GM12878 (cell line): ENCODE data around the gene DIS3L2. TPM values are rescaled to one million over a fixed set of nuclear protein-coding genes. Genes with fewer than 3 reads are reported as not detected.

Experiments
- ATAC-seq: fragments of 200-7000 bp; cut with Tn5 transposase; 3 replicates; pipeline ENCODE4 v1.9.1; 2020; ENCODE audit warnings: mild to moderate bottlenecking, moderate library complexity
- BruUV-seq: library from RNA; stranded (reverse); fragments of 400-500 nt; replicated peaks from 2 replicates; lab custom pipeline; 2021; lab: Mats Ljungman, UMichigan
- CTCF ChIA-PET: fragments of 300-600 bp; sonication (Branson Sonifier 250); formaldehyde crosslinking; extraction: SDS; loops from one replicate; lab custom pipeline; 2021; ENCODE audit warnings: inconsistent platforms; lab: Yijun Ruan, JAX
- POLR2A ChIA-PET: fragments of 350-600 bp; formaldehyde crosslinking; extraction: SDS; loops from one replicate; lab custom pipeline; 2021; ENCODE audit warnings: inconsistent platforms; lab: Charles Lee
- RAD21 ChIA-PET: fragments of 300-600 bp; sonication (Branson Sonifier 250); formaldehyde crosslinking; loops from one replicate; lab custom pipeline; 2023; ENCODE audit warnings: antibody characterized with exemption; ENCODE audit not compliant: unreplicated experiment; lab: Charles Lee
- SMC1A ChIA-PET: fragments of 300-600 bp; sonication (Branson Sonifier 250); formaldehyde crosslinking; loops from one replicate; lab custom pipeline; 2023; ENCODE audit not compliant: unreplicated experiment, uncharacterized antibody; lab: Charles Lee
- DNase-seq: peaks from one replicate; pipeline ENCODE4 v3.0.0-alpha.2; 2011; ENCODE audit warnings: low read depth, low spot score
- FAIRE-seq: peaks from 3 replicates; lab custom pipeline; 2011; peaks lifted over from hg19 to GRCh38; lab: Jason Lieb, UNC
- H2AFZ ChIP-seq: 2 replicates; pipeline ENCODE4 v1.6.0; 2011; ENCODE audit warnings: low read depth, low read length, control low read depth; ENCODE audit not compliant: control insufficient read depth
- H3K27ac ChIP-seq: 2 replicates; pipeline ENCODE4 v1.5.1; 2011; ENCODE audit warnings: control low read depth; ENCODE audit not compliant: control insufficient read depth, insufficient read depth
- H3K27me3 ChIP-seq, 2 experiments: replicated peaks in 1 of 2; 2 replicates each; pipeline versions ENCODE4 v1.6.0 to v1.6.1; 2011; ENCODE audit warnings: low read length in 1 of 2; ENCODE audit not compliant: control insufficient read depth in 2 of 2, insufficient read depth in 2 of 2
- H3K36me3 ChIP-seq, 2 experiments: 2 replicates each; pipeline ENCODE4 v1.5.1; 2011; ENCODE audit warnings: low read length in 1 of 2; ENCODE audit not compliant: control insufficient read depth in 2 of 2, insufficient read depth in 2 of 2
- H3K4me1 ChIP-seq: 2 replicates; pipeline ENCODE4 v1.6.1; 2011; ENCODE audit warnings: mild to moderate bottlenecking, low read length, moderate library complexity, mixed read lengths; ENCODE audit not compliant: control insufficient read depth, insufficient read depth
- H3K4me2 ChIP-seq: 2 replicates; pipeline ENCODE4 v1.6.0; 2011; ENCODE audit warnings: control low read depth; ENCODE audit not compliant: control insufficient read depth, insufficient read depth
- H3K4me3 ChIP-seq: fragments of 200-600 bp; sonication (generic); 2 replicates; pipeline ENCODE4 v1.5.1; 2016
- H3K79me2 ChIP-seq: 2 replicates; pipeline ENCODE4 v1.6.0; 2011; ENCODE audit warnings: low read length; ENCODE audit not compliant: control insufficient read depth, insufficient read depth
- H3K9ac ChIP-seq: 2 replicates; pipeline ENCODE4 v1.8.0; 2011; ENCODE audit warnings: low read length, control low read depth, mixed read lengths; ENCODE audit not compliant: control insufficient read depth, insufficient read depth
- H3K9me3 ChIP-seq: replicated peaks from 3 replicates; pipeline ENCODE4 v1.5.1; 2011; ENCODE audit warnings: mild to moderate bottlenecking, low read length; ENCODE audit not compliant: control insufficient read depth, insufficient read depth
- H4K20me1 ChIP-seq: 2 replicates; pipeline ENCODE4 v1.6.0; 2011; ENCODE audit not compliant: control insufficient read depth, insufficient read depth
- BRCA1 ChIP-seq: IDR thresholded peaks from 2 replicates; pipeline ENCODE4 v1.6.1; 2011; ENCODE audit warnings: low read depth, low read length, improper control_type of control experiment
- CREM ChIP-seq: IDR thresholded peaks from 2 replicates; pipeline ENCODE4 v1.6.1; 2014; ENCODE audit warnings: antibody characterized with exemption, low read depth
- FOS ChIP-seq: IDR thresholded peaks from 3 replicates; pipeline ENCODE4 v1.6.1; 2011; ENCODE audit warnings: borderline replicate concordance; ENCODE audit not compliant: insufficient read length; ENCODE audit errors: extremely low read depth
- MAX ChIP-seq: IDR thresholded peaks from 2 replicates; pipeline ENCODE4 v1.6.1; 2012; ENCODE audit warnings: low read depth, low read length, improper control_type of control experiment
- NKRF ChIP-seq: fragments of 450-650 bp; conservative IDR thresholded peaks from 2 replicates; pipeline ENCODE4 v1.6.1; 2017; ENCODE audit warnings: mild to moderate bottlenecking, moderate library complexity
- PKNOX1 ChIP-seq: fragments of 450-650 bp; IDR thresholded peaks from 2 replicates; pipeline ENCODE4 v1.6.1; 2016; ENCODE audit warnings: mild to moderate bottlenecking
- SMC3 ChIP-seq: IDR thresholded peaks from 2 replicates; pipeline ENCODE4 v1.6.1; 2011; ENCODE audit warnings: low read length, improper control_type of control experiment, borderline replicate concordance
- ZNF687 ChIP-seq: fragments of 450-650 bp; IDR thresholded peaks from 2 replicates; pipeline ENCODE4 v1.6.1; 2017; ENCODE audit warnings: mild to moderate bottlenecking, moderate library complexity
- WGBS: methylation state at CpG from one replicate; pipeline ENCODE4 v1.1.6; 2016; ENCODE audit warnings: low lambda C conversion rate; ENCODE audit not compliant: insufficient replicate concordance, insufficient coverage; ENCODE audit errors: missing lambda C conversion rate; 5-methylcytosine and 5-hydroxymethylcytosine counted together
- in situ Hi-C: fragments of 300-500 bp; cut with MboI; formaldehyde crosslinking; loops from 9 replicates; pipeline ENCODE4 v1.14.3; 2018; ENCODE audit warnings: mixed read lengths
- intact Hi-C: fragments of 100-400 bp; cut with micrococcal nuclease; formaldehyde crosslinking; loops from one replicate; pipeline ENCODE4 v1.14.2; 2022; ENCODE audit not compliant: unreplicated experiment
- polyA plus RNA-seq, 11 experiments: library from polyadenylated mRNA; depleted of rRNA in 4 of 11; unstranded in 6 of 11; stranded (reverse) in 5 of 11; fragments of >200 nt; fragmentation: Nextera tagmentation in 4 of 11; fragmentation: Illumina TruSeq in 1 of 11; extraction: Ambion mirVana in 4 of 11; extraction: Trizol in 1 of 11; gene quantifications; 1 replicate in 1 of 11; 2 replicates in 10 of 11; pipeline versions ENCODE4 v1.2.1 to v1.2.3, GENCODE V29; 2011 to 2016; ENCODE audit warnings: inconsistent platforms in 2 of 11, missing spikeins in 2 of 11, low read depth in 1 of 11
- total RNA-seq, 4 experiments: library from RNA; depleted of rRNA in 3 of 4; stranded (reverse); fragments of >200 nt in 3 of 4; fragmentation: Illumina TruSeq in 1 of 4; extraction: Trizol in 1 of 4; gene quantifications; 2 replicates each; pipeline versions ENCODE4 v1.2.1 to v1.2.3, GENCODE V29; 2013 to 2021

DIS3L2 gene
- total and polyA plus RNA-seq, 10 of the 15 experiments (the other 5 are each of a cell fraction or from before 2014, with no cell fraction given), result 3.5 to 27.1 (median 16.0) TPM

- TF ChIP-seq BRCA1 (no peak), SMC3 (no peak)
These were observed 31.4 kb upstream of the DIS3L2 start (continued) for GRCh38 chr2:231929961-231930592.

- Histone ChIP-seq H4K20me1 (no peaks in the 10 kb centered on the region), H3K27me3 (peaks cover 3 to 5% of the 10 kb centered on the region in 2 experiments; a peak in 3 of 4 replicates), H3K4me3 (no peak overlapping the region), H2AFZ (no peak overlapping the region), H3K36me3 (no peaks in the 10 kb centered on the region), H3K9ac (no peak overlapping the region), H3K79me2 (no peaks in the 10 kb centered on the region), H3K27ac (no peak overlapping the region), H3K4me1 (peaks cover 9% of the 10 kb centered on the region), H3K4me2 (no peak overlapping the region), H3K9me3 (no peaks in the 10 kb centered on the region)
- no peak for ATAC-seq
- WGBS, result 54% methylated on average over 8 of the region's 8 CpGs
- FAIRE-seq, result no peak
- SMC1A ChIA-PET, result interaction anchor here (0.9 to 1.5 kb wide), 3 partner anchors 9 to 298 kb away, joined by 3 read pairs; no protein-coding TSS in a partner anchor
- DNase-seq, result no peak
- intact Hi-C loops, result no loop called here
- POLR2A ChIA-PET, result no interaction called here
- no TSS peak for BruUV-seq
- in situ Hi-C loops, result no loop called here
- RAD21 ChIA-PET, result interaction anchor here (1.2 kb wide), 1 partner anchor 362 kb away, joined by 3 read pairs; no protein-coding TSS in a partner anchor
- CTCF ChIA-PET, result interaction anchor here (1.4 to 8.2 kb wide), 2 partner anchors 9 to 210 kb away, joined by 4 to 32 read pairs; no protein-coding TSS in a partner anchor
- TF ChIP-seq FOS, result no peak
- TF ChIP-seq NKRF, result no peak
- TF ChIP-seq ZNF687, result no peak
- TF ChIP-seq MAX, result no peak
- TF ChIP-seq CREM, result no peak
- no peak for TF ChIP-seq PKNOX1
These were observed 30.8 kb upstream of the DIS3L2 start for GRCh38 chr2:231930593-231931281.
